Activated CD4-positive, alpha-beta T cell treated with anti-CD3 and anti-CD28 coated beads, Interleukin-2, amount 50 U/mL, for 16 hours (primary cell): ENCODE results near the gene FICD.
"Not testable (repeated sequence)": the region's sequence is repeated elsewhere in the genome, so short reads cannot be mapped to it uniquely, and the experiment has no call there.

Experiments
- DNase-seq: peaks from one replicate; pipeline ENCODE4 v3.0.0-alpha.2; 2020

Gene FICD

GRCh38 chr12:108514973-108515814 is at the start of gene FICD:
FICD (plus strand) TSS chr12:108515277; CDS start chr12:108516973, 1,696 bp downstream.
- DNase-seq: peak; percentile 100

GRCh38 chr12:108465417-108465816 is 49.7 kb upstream of the FICD start:
- no peak for DNase-seq

- DNase-seq: peak; percentile 10
Observed at GRCh38 chr12:108468196-108468968, 46.7 kb upstream of the FICD start.

- DNase-seq: no peak
Observed at GRCh38 chr12:108473400-108474055, 41.5 kb upstream of the FICD start.

GRCh38 chr12:108475396-108475795 is 39.7 kb upstream of the FICD start:
- DNase-seq: no peak

- no peak for DNase-seq
Observed at GRCh38 chr12:108477055-108477880, 37.8 kb upstream of the FICD start.

- DNase-seq: no peak
Observed at GRCh38 chr12:108477881-108478259, 37.2 kb upstream of the FICD start.

- DNase-seq: no peak
Observed at GRCh38 chr12:108478611-108479206, 36.4 kb upstream of the FICD start.

GRCh38 chr12:108479364-108480070 is 35.6 kb upstream of the FICD start:
- DNase-seq: no peak

- no peak for DNase-seq
Observed at GRCh38 chr12:108482717-108483212, 32.3 kb upstream of the FICD start.

GRCh38 chr12:108483213-108484059 is 31.6 kb upstream of the FICD start:
- no peak for DNase-seq

GRCh38 chr12:108484431-108484830 is 30.6 kb upstream of the FICD start:
- DNase-seq: no peak

GRCh38 chr12:108484845-108485244 is 30.2 kb upstream of the FICD start:
- no peak for DNase-seq

- DNase-seq: not testable (repeated sequence)
Observed at GRCh38 chr12:108485371-108485770, 29.7 kb upstream of the FICD start.

- DNase-seq: not testable (repeated sequence)
Observed at GRCh38 chr12:108487029-108487428, 28.0 kb upstream of the FICD start.

- DNase-seq: no peak
Observed at GRCh38 chr12:108491256-108491655, 23.8 kb upstream of the FICD start.

- no peak for DNase-seq
Observed at GRCh38 chr12:108495054-108495453, 20.0 kb upstream of the FICD start.

- DNase-seq: no peak
Observed at GRCh38 chr12:108495823-108496579, 19.1 kb upstream of the FICD start.

- no peak for DNase-seq
Observed at GRCh38 chr12:108498136-108498535, 16.9 kb upstream of the FICD start.

GRCh38 chr12:108502922-108503321 is 12.2 kb upstream of the FICD start:
- DNase-seq: no peak
